SK-N-MC (cell line): Measurements from ENCODE around the gene MEAF6.

ENCODE experiments used
- EZH2 ChIP-seq: fragments of 200-600 bp; sonication (generic); IDR thresholded peaks from one replicate; pipeline ENCODE4 v1.6.1; 2017; ENCODE audit warnings: antibody characterized with exemption
- POLR2AphosphoS5 ChIP-seq: IDR thresholded peaks from 2 replicates; pipeline ENCODE4 v1.6.1; 2012; ENCODE audit warnings: mild to moderate bottlenecking, low read depth, low read length, borderline replicate concordance

GRCh38 chr1:37442644-37443043, 71.9 kb downstream of the MEAF6 start:
- TF ChIP-seq POLR2AphosphoS5 (no peak), EZH2 (no peak)
